Stimulated activated CD4-positive, alpha-beta T cell treated with anti-CD3 and anti-CD28 coated beads, Interleukin-4, amount 100 ng/mL, for 4 hours (primary cell): ENCODE data around the gene MYL5.

Experiments used
- DNase-seq, 2 experiments: peaks; one replicate each; pipeline ENCODE4 v3.0.0-alpha.2; 2020

Gene MYL5

GRCh38 chr4:675036-675882 is 917 bp downstream of the MYL5 start:
- DNase-seq = no peak

GRCh38 chr4:675980-676870 is 1.9 kb downstream of the MYL5 start:
- no peak for DNase-seq

- DNase-seq = no peak
Measured at GRCh38 chr4:676871-677235, 2.5 kb downstream of the MYL5 start.

- DNase-seq = peak in 1 of 2 experiments; percentile 46
Measured at GRCh38 chr4:677431-678293, 3.3 kb downstream of the MYL5 start.

- DNase-seq = no peak
Measured at GRCh38 chr4:678331-679103, 4.2 kb downstream of the MYL5 start.

GRCh38 chr4:679104-679481 is 4.8 kb downstream of the MYL5 start:
- DNase-seq = no peak

- no peak for DNase-seq
Measured at GRCh38 chr4:679629-680028, 5.3 kb downstream of the MYL5 start.

GRCh38 chr4:680091-680490 is 5.7 kb downstream of the MYL5 start:
- no peak for DNase-seq

- DNase-seq = no peak
Measured at GRCh38 chr4:680551-680927, 6.2 kb downstream of the MYL5 start.

GRCh38 chr4:680928-681645 is 6.7 kb downstream of the MYL5 start:
- peak in 1 of 2 experiments; percentile 45 for DNase-seq

- no peak for DNase-seq
Measured at GRCh38 chr4:681736-682451, 7.6 kb downstream of the MYL5 start.

- no peak for DNase-seq
Measured at GRCh38 chr4:682490-683172, 8.3 kb downstream of the MYL5 start.

- no peak for DNase-seq
Measured at GRCh38 chr4:683247-683897, 9.0 kb downstream of the MYL5 start.

GRCh38 chr4:683982-684622 is 9.8 kb downstream of the MYL5 start:
- DNase-seq = no peak

GRCh38 chr4:684623-685327 is 10.4 kb downstream of the MYL5 start:
- DNase-seq = no peak

- DNase-seq = no peak
Measured at GRCh38 chr4:685679-686412, 11.5 kb downstream of the MYL5 start.

- DNase-seq = no peak
Measured at GRCh38 chr4:686413-687040, 12.2 kb downstream of the MYL5 start.
